ENCODE measurements around the gene SH2D2A.

DNA sequence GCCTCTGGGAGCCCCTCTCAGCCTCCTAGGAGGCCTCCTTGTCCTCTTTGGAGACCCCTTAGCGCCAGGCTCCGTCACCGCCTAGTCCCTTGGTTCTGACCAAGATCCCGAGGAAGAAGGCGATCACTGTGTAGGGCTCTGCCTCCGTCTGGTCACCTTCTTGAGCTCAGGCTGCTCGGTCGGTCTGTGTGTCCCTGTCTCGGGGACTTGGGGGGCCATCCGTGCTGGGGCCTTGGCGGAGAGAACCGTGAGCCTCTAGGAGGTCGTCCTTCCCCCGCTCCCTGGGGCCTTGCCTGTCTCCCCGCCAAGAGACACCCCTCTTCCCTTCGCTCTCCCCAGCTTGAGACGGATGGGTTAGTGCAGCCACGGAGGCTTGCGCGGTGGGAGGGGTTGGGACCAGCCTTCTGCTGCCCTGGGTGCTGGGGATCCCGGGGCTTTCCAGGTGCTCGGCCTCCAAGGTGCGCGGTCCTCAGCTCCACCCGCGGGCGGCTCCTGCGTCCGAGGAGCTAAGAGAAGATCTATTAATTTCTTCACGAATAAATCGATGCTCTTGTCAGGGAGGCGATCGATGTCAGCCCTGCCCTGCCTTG lies 43.0 kb upstream of the SH2D2A start:
- TF ChIP-seq GATA2 (IDR thresholded peaks at IDR 0.05; ENCODE audit: low read depth, low read length) (no peak), GATA3 (IDR thresholded peaks at IDR 0.05; ENCODE audit: low read depth, low read length) (no peak)
